ENCODE results near the gene MSL3B.
"Not testable (repeated sequence)": the region's sequence is repeated elsewhere in the genome, so short reads cannot be mapped to it uniquely, and the experiment has no call there.

The MSL3B gene

GRCh38 chr2:233867993-233868532 lies at the start of gene MSL3B:
Gene MSL3B, minus strand, starts transcription at chr2:233868386.
- FAIRE-seq (peak; percentile 98), DNase-seq (ENCODE audit: insufficient read length, low spot score) (peak; percentile 82)
- TF ChIP-seq POLR2AphosphoS5 (IDR thresholded peaks at IDR 0.05; ENCODE audit: low read depth, low read length) (peak; percentile 64; the same call in 1 of the 2 replicates), SPI1 (IDR thresholded peaks at IDR 0.05; ENCODE audit: low read depth, low read length) (no peak), POLR2A (IDR thresholded peaks at IDR 0.05; ENCODE audit: low read depth, low read length) (peak; percentile 85), POU2F2 (IDR thresholded peaks at IDR 0.05; ENCODE audit: low read depth, low read length) (peak; percentile 15; the same call in 1 of the 2 replicates), TAF1 (IDR thresholded peaks at IDR 0.05; ENCODE audit: low read depth, low read length) (peak; percentile 25; the same call in 1 of the 2 replicates), PAX5 (IDR thresholded peaks at IDR 0.05; ENCODE audit: insufficient read depth, low read length, severe bottlenecking) (no peak)

- FAIRE-seq (no peak), DNase-seq (ENCODE audit: insufficient read length, low spot score) (no peak)
- TF ChIP-seq POU2F2 (IDR thresholded peaks at IDR 0.05; ENCODE audit: low read depth, low read length), result no peak
- no peak for TF ChIP-seq TAF1 (IDR thresholded peaks at IDR 0.05; ENCODE audit: low read depth, low read length)
- TF ChIP-seq POLR2A (IDR thresholded peaks at IDR 0.05; ENCODE audit: low read depth, low read length), result no peak
- TF ChIP-seq SPI1 (IDR thresholded peaks at IDR 0.05; ENCODE audit: low read depth, low read length), result no peak
- no peak for TF ChIP-seq POLR2AphosphoS5 (IDR thresholded peaks at IDR 0.05; ENCODE audit: low read depth, low read length)
- no peak for TF ChIP-seq PAX5 (IDR thresholded peaks at IDR 0.05; ENCODE audit: insufficient read depth, low read length, severe bottlenecking)
Observed at GRCh38 chr2:233917116-233917515, 48.9 kb upstream of the MSL3B start, which contains the start of gene TRPM8. Gene TRPM8, plus strand, starts transcription at chr2:233917373. Its CDS starts 9,165 bp downstream, at chr2:233926538.

- no peak for FAIRE-seq
- TF ChIP-seq PAX5 (IDR thresholded peaks at IDR 0.05; ENCODE audit: insufficient read depth, low read length, severe bottlenecking) (no peak), POLR2A (IDR thresholded peaks at IDR 0.05; ENCODE audit: low read depth, low read length) (no peak), SPI1 (IDR thresholded peaks at IDR 0.05; ENCODE audit: low read depth, low read length) (no peak), POU2F2 (IDR thresholded peaks at IDR 0.05; ENCODE audit: low read depth, low read length) (no peak), TAF1 (IDR thresholded peaks at IDR 0.05; ENCODE audit: low read depth, low read length) (no peak), POLR2AphosphoS5 (IDR thresholded peaks at IDR 0.05; ENCODE audit: low read depth, low read length) (no peak)
- DNase-seq (ENCODE audit: insufficient read length, low spot score), result no peak
Observed at GRCh38 chr2:233915128-233915527, 46.9 kb upstream of the MSL3B start.

GRCh38 chr2:233912691-233913423 lies 44.7 kb upstream of the MSL3B start:
- no peak for DNase-seq (ENCODE audit: insufficient read length, low spot score)
- no peak for FAIRE-seq
- TF ChIP-seq POU2F2 (IDR thresholded peaks at IDR 0.05; ENCODE audit: low read depth, low read length) (no peak), POLR2A (IDR thresholded peaks at IDR 0.05; ENCODE audit: low read depth, low read length) (no peak), PAX5 (IDR thresholded peaks at IDR 0.05; ENCODE audit: insufficient read depth, low read length, severe bottlenecking) (no peak), TAF1 (IDR thresholded peaks at IDR 0.05; ENCODE audit: low read depth, low read length) (no peak), POLR2AphosphoS5 (IDR thresholded peaks at IDR 0.05; ENCODE audit: low read depth, low read length) (no peak), SPI1 (IDR thresholded peaks at IDR 0.05; ENCODE audit: low read depth, low read length) (no peak)

GRCh38 chr2:233907627-233908026 lies 39.4 kb upstream of the MSL3B start:
- DNase-seq (ENCODE audit: insufficient read length, low spot score) (no peak), FAIRE-seq (no peak)
- TF ChIP-seq PAX5 (IDR thresholded peaks at IDR 0.05; ENCODE audit: insufficient read depth, low read length, severe bottlenecking) (no peak), SPI1 (IDR thresholded peaks at IDR 0.05; ENCODE audit: low read depth, low read length) (no peak), POU2F2 (IDR thresholded peaks at IDR 0.05; ENCODE audit: low read depth, low read length) (no peak), POLR2A (IDR thresholded peaks at IDR 0.05; ENCODE audit: low read depth, low read length) (no peak), POLR2AphosphoS5 (IDR thresholded peaks at IDR 0.05; ENCODE audit: low read depth, low read length) (no peak), TAF1 (IDR thresholded peaks at IDR 0.05; ENCODE audit: low read depth, low read length) (no peak)

- no peak for FAIRE-seq
- no peak for DNase-seq (ENCODE audit: insufficient read length, low spot score)
- TF ChIP-seq PAX5 (IDR thresholded peaks at IDR 0.05; ENCODE audit: insufficient read depth, low read length, severe bottlenecking) (no peak), POU2F2 (IDR thresholded peaks at IDR 0.05; ENCODE audit: low read depth, low read length) (no peak), POLR2A (IDR thresholded peaks at IDR 0.05; ENCODE audit: low read depth, low read length) (no peak), POLR2AphosphoS5 (IDR thresholded peaks at IDR 0.05; ENCODE audit: low read depth, low read length) (no peak), TAF1 (IDR thresholded peaks at IDR 0.05; ENCODE audit: low read depth, low read length) (no peak), SPI1 (IDR thresholded peaks at IDR 0.05; ENCODE audit: low read depth, low read length) (no peak)
Observed at GRCh38 chr2:233905945-233906344, 37.8 kb upstream of the MSL3B start.

- TF ChIP-seq PAX5 (IDR thresholded peaks at IDR 0.05; ENCODE audit: insufficient read depth, low read length, severe bottlenecking) (no peak), TAF1 (IDR thresholded peaks at IDR 0.05; ENCODE audit: low read depth, low read length) (no peak), POLR2AphosphoS5 (IDR thresholded peaks at IDR 0.05; ENCODE audit: low read depth, low read length) (no peak), SPI1 (IDR thresholded peaks at IDR 0.05; ENCODE audit: low read depth, low read length) (no peak)
- no peak for FAIRE-seq
- no peak for DNase-seq (ENCODE audit: insufficient read length, low spot score)
Observed at GRCh38 chr2:233901884-233902283, 33.7 kb upstream of the MSL3B start.

- TF ChIP-seq PAX5 (IDR thresholded peaks at IDR 0.05; ENCODE audit: insufficient read depth, low read length, severe bottlenecking) (no peak), POLR2AphosphoS5 (IDR thresholded peaks at IDR 0.05; ENCODE audit: low read depth, low read length) (no peak), TAF1 (IDR thresholded peaks at IDR 0.05; ENCODE audit: low read depth, low read length) (no peak), POU2F2 (IDR thresholded peaks at IDR 0.05; ENCODE audit: low read depth, low read length) (no peak), POLR2A (IDR thresholded peaks at IDR 0.05; ENCODE audit: low read depth, low read length) (no peak), SPI1 (IDR thresholded peaks at IDR 0.05; ENCODE audit: low read depth, low read length) (no peak)
- FAIRE-seq (no peak), DNase-seq (ENCODE audit: insufficient read length, low spot score) (no peak)
Observed at GRCh38 chr2:233901367-233901766, 33.2 kb upstream of the MSL3B start.

- DNase-seq (ENCODE audit: insufficient read length, low spot score); FAIRE-seq: not testable (repeated sequence)
Observed at GRCh38 chr2:233896253-233896652, 28.1 kb upstream of the MSL3B start.

All from GM12891 (cell line).